HG02870 (cell line): ENCODE data around the gene ATXN1.
A peak's percentile ranks its signal among the peaks of the same experiment; 100 is the strongest.

ENCODE experiments used
- ATAC-seq: cut with Tn5 transposase; IDR thresholded peaks from one replicate; pipeline ENCODE4 v1.9.1; 2021; ENCODE audit warnings: mild to moderate bottlenecking, moderate library complexity; ENCODE audit not compliant: unreplicated experiment

The ATXN1 gene

DNA sequence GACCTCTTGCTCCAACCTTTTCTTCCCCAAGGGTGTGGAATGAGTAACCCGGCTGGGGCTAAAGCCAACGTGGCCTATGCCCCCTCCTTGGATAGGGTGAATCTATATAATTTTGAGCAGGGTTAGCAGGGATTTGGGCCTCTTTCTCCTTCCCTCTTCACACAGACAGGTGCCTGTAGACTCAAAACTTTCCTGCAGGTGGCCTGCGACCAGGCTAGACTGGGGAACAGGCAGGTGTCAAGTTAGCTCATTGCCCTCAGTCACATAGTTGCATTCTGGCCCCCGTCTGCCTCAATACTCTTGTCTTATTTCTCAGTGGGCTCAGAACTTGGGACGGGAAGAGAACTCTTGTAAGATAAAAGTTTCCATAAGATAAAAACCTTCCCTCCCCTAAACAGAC, 243.0 kb downstream of the ATXN1 start:
- ATAC-seq: no peak

- no peak for ATAC-seq
These were observed 247.0 kb downstream of the ATXN1 start for GRCh38 chr6:16514249-16514648.

GRCh38 chr6:16512544-16513290, 248.5 kb downstream of the ATXN1 start:
- no peak for ATAC-seq

DNA sequence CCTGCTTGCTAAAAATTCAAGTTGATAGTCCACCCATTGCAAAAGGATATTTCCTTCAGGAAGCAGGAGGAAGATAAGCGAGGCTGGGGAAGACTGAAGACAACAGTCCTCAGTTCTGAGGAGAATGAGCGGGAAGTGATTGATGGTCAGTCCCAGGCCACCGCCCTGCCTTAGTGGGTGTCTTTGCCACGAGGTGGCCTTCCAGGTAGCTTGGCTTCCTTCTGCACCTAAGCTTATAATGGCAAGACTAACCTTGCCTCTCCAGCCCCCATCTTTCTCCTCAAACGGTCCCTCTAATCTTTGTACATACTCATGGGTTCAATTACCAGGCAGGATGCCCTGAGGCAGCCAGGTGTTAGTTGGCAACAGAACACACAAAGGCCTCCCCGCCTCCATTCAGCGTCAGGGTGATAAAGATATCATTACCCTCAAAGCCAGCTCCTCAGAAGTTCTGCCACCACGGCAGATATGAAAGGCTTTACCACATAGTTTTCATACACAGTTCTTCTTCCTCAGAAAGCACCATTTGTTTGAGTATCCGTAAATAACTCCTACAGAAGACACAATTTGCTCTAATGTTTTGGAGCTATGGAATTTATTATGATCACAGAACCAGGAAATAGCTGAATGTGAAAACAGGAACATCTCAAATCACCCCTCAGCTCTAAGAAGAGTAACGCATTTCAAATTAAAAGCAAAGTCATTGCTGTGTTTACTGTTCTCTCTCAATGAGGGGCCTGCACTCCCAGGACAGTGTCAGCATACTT, 249.4 kb downstream of the ATXN1 start:
- ATAC-seq: no peak

- no peak for ATAC-seq
These were observed 250.1 kb downstream of the ATXN1 start for GRCh38 chr6:16511040-16511660.

GRCh38 chr6:16510245-16510644, 251.0 kb downstream of the ATXN1 start:
- no peak for ATAC-seq

- no peak for ATAC-seq
These were observed 252.3 kb downstream of the ATXN1 start for GRCh38 chr6:16508959-16509358.

DNA sequence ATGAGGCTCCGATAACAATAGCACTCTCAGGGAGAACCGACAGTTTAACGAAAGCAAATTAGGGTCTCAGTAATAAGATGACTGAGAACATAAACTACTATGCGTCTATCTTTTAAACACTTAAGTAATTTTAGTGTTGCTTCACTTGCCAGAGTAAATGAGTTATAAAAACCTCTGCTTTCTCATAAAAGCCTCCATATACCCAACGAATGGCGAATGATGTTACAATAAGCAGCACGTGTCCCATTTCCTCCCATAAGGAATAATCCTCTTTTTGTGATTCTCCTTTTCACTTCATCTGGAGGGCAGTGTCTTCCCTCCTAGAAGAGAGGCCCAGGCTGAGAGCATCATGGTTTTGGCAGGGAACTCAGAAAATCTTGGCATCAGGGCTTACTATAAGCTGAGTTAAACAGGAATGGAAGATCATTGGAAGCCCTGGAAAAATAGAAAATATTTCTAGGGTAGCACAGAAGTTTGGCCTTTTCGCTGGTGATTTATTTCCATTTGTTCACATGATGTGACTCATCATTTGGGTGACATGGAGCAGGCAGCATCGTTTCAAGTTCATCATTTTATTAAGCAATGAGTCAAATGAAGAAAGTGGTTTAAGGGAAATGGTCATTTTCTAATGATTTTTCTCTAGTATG, 255.4 kb downstream of the ATXN1 start:
- no peak for ATAC-seq

GRCh38 chr6:16504609-16505008, 256.7 kb downstream of the ATXN1 start:
- no peak for ATAC-seq

GRCh38 chr6:16503970-16504415, 257.3 kb downstream of the ATXN1 start:
- peak; percentile 79 for ATAC-seq

- no peak for ATAC-seq
These were observed 258.0 kb downstream of the ATXN1 start for GRCh38 chr6:16503241-16503775.

- ATAC-seq: no peak
These were observed 262.3 kb downstream of the ATXN1 start for GRCh38 chr6:16498957-16499356.

DNA sequence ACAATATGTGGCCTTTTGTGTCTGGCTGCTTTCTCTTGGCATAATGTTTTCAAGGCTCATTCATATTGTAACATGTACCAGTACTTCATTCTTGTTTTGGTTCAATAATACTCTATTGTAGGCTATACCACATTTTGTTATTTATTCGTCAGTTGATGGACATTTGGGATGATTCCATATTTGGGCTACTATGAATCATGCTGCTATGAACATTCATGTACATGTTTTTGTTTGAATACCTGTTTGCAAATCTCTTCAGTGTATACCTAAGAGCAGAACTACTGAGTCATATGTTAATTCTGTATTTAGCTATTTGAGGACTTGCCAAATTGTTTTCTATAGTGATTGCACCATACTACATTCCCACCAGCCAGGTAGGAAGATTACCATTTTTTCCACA, 263.0 kb downstream of the ATXN1 start:
- no peak for ATAC-seq

GRCh38 chr6:16496991-16497801, 264.1 kb downstream of the ATXN1 start:
- ATAC-seq: no peak

GRCh38 chr6:16496210-16496609, 265.1 kb downstream of the ATXN1 start:
- ATAC-seq: no peak

DNA sequence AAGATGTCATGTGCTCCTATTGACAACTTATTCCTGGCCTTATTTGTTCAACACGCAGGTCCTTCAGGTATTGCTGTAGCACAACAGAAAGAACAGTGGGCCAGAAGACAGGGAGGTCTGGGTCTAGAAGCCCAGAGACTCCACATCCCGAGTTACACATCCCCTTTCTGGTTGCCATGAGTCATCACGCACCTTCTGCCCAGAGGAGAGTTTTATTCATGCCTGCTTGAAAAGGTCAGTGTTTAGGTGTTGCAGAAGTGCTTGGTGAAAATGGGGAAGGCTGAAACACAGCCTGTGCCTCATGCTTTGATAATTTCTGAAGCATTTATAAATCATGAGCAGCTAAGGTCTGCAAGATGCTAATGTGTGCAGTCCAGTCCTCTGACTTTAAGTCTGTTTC, 266.5 kb downstream of the ATXN1 start:
- peak; percentile 84 for ATAC-seq

DNA sequence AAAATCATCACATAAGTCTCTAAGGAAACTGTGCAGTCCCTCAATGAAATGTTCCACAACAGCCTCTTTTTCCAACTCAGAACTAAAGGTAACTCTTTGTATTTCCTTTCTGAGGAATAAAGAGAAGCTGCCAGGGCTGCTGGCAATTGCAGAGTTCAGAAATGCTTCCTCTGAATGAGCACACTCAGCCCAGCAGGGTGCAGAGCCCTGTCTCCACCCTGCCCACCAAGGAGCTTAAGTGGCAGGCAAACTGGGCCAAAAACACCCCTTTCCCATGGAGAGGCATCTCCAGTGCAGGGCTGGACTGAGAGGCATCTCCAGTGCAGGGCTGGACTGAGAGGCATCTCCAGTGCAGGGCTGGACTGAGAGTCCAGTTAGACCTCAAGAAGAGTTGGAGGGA, 267.5 kb downstream of the ATXN1 start:
- no peak for ATAC-seq

- ATAC-seq: peak; percentile 47
These were observed 268.1 kb downstream of the ATXN1 start for GRCh38 chr6:16493112-16493511.

- no peak for ATAC-seq
These were observed 269.5 kb downstream of the ATXN1 start for GRCh38 chr6:16491666-16492313.

- ATAC-seq: no peak
These were observed 270.6 kb downstream of the ATXN1 start for GRCh38 chr6:16490616-16491015.
